H1 (cell line): Measurements from ENCODE around the gene FOXR2. TPM values are rescaled to one million over a fixed set of nuclear protein-coding genes. Genes with fewer than 3 reads are reported as not detected.

Source experiments
- BRCA1 ChIP-seq: IDR thresholded peaks from 2 replicates; pipeline ENCODE4 v1.6.1; 2012; ENCODE audit warnings: low read depth, low read length, improper control_type of control experiment
- CBX5 ChIP-seq: fragments of 300-800, 300-1000 bp; sonication (generic); IDR thresholded peaks from 2 replicates; pipeline ENCODE4 v1.7.1; 2016; ENCODE audit warnings: antibody characterized with exemption, low read length, low read depth
- TAF7 ChIP-seq: optimal IDR thresholded peaks from 2 replicates; pipeline ENCODE3; 2011; ENCODE audit warnings: low read depth, mild to moderate bottlenecking, inconsistent platforms, low read length, moderate library complexity, borderline replicate concordance
- polyA plus RNA-seq, 7 experiments: library from polyadenylated mRNA; depleted of rRNA in 3 of 7; stranded (reverse) in 5 of 7; unstranded in 2 of 7; fragments of >200 nt in 5 of 7; fragments of 200-250 nt in 2 of 7; gene quantifications; 1 replicate in 5 of 7; 2 replicates in 1 of 7; 4 replicates in 1 of 7; pipeline versions ENCODE4 v1.2.1 to v1.2.3, GENCODE V29; 2011 to 2013; ENCODE audit warnings: missing spikeins in 2 of 7, mixed read lengths in 2 of 7
- total RNA-seq: library from RNA; stranded (reverse); fragmentation: NEBNext Ultra II Directional; extraction: Animal tissue kit (Norgen Biotek cat#: 25700); gene quantifications from 2 replicates; pipeline ENCODE4 v1.2.1, GENCODE V29; 2021

The FOXR2 gene
- total and polyA plus RNA-seq, 2 of the 8 experiments (the other 6 are each of a cell fraction or from before 2014, with no cell fraction given), result not detected

DNA sequence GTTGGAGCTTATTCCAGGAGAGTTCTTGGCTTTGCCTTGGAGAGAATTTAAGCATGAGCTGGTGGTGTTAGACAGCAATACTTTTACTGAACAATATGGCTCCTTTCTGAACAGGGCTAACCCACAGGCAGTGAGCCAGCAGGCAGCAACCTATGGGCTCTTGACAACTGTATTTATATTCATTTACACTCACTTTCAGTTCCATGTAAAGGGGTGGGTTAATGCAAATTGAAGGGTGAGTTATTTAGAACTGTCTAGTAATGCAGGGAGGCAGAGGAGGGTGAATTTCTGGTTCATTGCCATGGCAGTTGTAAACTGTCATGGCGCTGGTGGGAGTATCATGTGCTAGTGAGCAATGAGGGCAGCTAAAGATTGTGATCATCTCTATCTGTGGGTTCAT lies 15.7 kb downstream of the FOXR2 start (continued):
- TF ChIP-seq CBX5 (no peak), BRCA1 (no peak), TAF7 (no peak)
